Skin epidermis (tissue), 12 donors: ENCODE results near the gene HNRNPR.
"Not testable (repeated sequence)": the region's sequence is repeated elsewhere in the genome, so short reads cannot be mapped to it uniquely, and the experiment has no call there.

Experiments used
- H3K27ac ChIP-seq, 21 experiments: fragments of 200-600 bp; sonication (generic) in 11 of 21; one replicate each; pipeline ENCODE4 v1.5.0; 2020; ENCODE audit warnings: mild to moderate bottlenecking in 3 of 21, inconsistent platforms in 2 of 21, moderate library complexity in 2 of 21
- H3K4me3 ChIP-seq, 7 experiments: fragments of 200-600 bp; sonication (generic) in 2 of 7; one replicate each; pipeline ENCODE4 v1.5.0; 2020; ENCODE audit warnings: inconsistent platforms in 2 of 7, mild to moderate bottlenecking in 2 of 7, moderate library complexity in 1 of 7

HNRNPR gene

GRCh38 chr1:23341931-23342692 is 2.0 kb downstream of the HNRNPR start:
- Histone ChIP-seq H3K4me3 (peak overlapping the region; percentile 74 to 98 (median 84)), H3K27ac (peak overlapping the region in 15 of 21 experiments; percentile 6 to 100 (median 97))

- no peak overlapping the region for H3K27ac ChIP-seq
These were observed 4.5 kb downstream of the HNRNPR start for GRCh38 chr1:23339632-23340031.

GRCh38 chr1:23337869-23338268 is 6.2 kb downstream of the HNRNPR start:
- H3K4me3 ChIP-seq = no peak overlapping the region

More at GRCh38 chr1:23339632-23340031, 4.5 kb downstream of the HNRNPR start:
- H3K4me3 ChIP-seq = no peak overlapping the region

GRCh38 chr1:23331713-23332112 is 12.4 kb downstream of the HNRNPR start:
- H3K27ac ChIP-seq = no peak overlapping the region

More at GRCh38 chr1:23337869-23338268, 6.2 kb downstream of the HNRNPR start:
- H3K27ac ChIP-seq = no peak overlapping the region

GRCh38 chr1:23330846-23331245 is 13.2 kb downstream of the HNRNPR start:
- no peak overlapping the region for H3K27ac ChIP-seq
- H3K4me3 ChIP-seq = no peak overlapping the region

More at GRCh38 chr1:23331713-23332112, 12.4 kb downstream of the HNRNPR start:
- H3K4me3 ChIP-seq = no peak overlapping the region

GRCh38 chr1:23325393-23325792 is 18.7 kb downstream of the HNRNPR start:
- Histone ChIP-seq H3K27ac (no peak overlapping the region), H3K4me3 (no peak overlapping the region)

- Histone ChIP-seq H3K4me3 (no peak overlapping the region), H3K27ac (no peak overlapping the region)
These were observed 21.3 kb downstream of the HNRNPR start for GRCh38 chr1:23322770-23323169.

GRCh38 chr1:23310280-23310679 is 33.8 kb downstream of the HNRNPR start:
- not testable (repeated sequence) for H3K27ac ChIP-seq, H3K4me3 ChIP-seq

GRCh38 chr1:23304140-23304620 is 39.9 kb downstream of the HNRNPR start:
- no peak overlapping the region for H3K4me3 ChIP-seq
- peak overlapping the region in 4 of 21 experiments; percentile 2 to 62 (median 15) for H3K27ac ChIP-seq

GRCh38 chr1:23303524-23303923 is 40.6 kb downstream of the HNRNPR start:
- Histone ChIP-seq H3K27ac (peak overlapping the region in 3 of 21 experiments; percentile 3 to 62 (median 27)), H3K4me3 (no peak overlapping the region)

- H3K4me3 ChIP-seq = no peak overlapping the region
These were observed 47.2 kb downstream of the HNRNPR start for GRCh38 chr1:23296931-23297330.

GRCh38 chr1:23291706-23292105 is 52.4 kb downstream of the HNRNPR start:
- Histone ChIP-seq H3K27ac (peak overlapping the region in 2 of 21 experiments; percentile 20 to 21), H3K4me3 (no peak overlapping the region)

More at GRCh38 chr1:23296931-23297330, 47.2 kb downstream of the HNRNPR start:
- H3K27ac ChIP-seq = no peak overlapping the region

- H3K27ac ChIP-seq = peak overlapping the region in 2 of 21 experiments; percentile 20 to 21
These were observed 53.1 kb downstream of the HNRNPR start for GRCh38 chr1:23290836-23291565.

GRCh38 chr1:23288671-23289070 is 55.4 kb downstream of the HNRNPR start:
- Histone ChIP-seq H3K4me3 (no peak overlapping the region), H3K27ac (no peak overlapping the region)

More at GRCh38 chr1:23290836-23291565, 53.1 kb downstream of the HNRNPR start:
- H3K4me3 ChIP-seq = no peak overlapping the region

GRCh38 chr1:23288201-23288600 is 55.9 kb downstream of the HNRNPR start:
- Histone ChIP-seq H3K27ac (no peak overlapping the region), H3K4me3 (no peak overlapping the region)

- no peak overlapping the region for H3K4me3 ChIP-seq
- H3K27ac ChIP-seq = no peak overlapping the region
These were observed 57.7 kb downstream of the HNRNPR start for GRCh38 chr1:23286401-23286800.

GRCh38 chr1:23283667-23284602 is 60.1 kb downstream of the HNRNPR start:
- H3K27ac ChIP-seq = peak overlapping the region in 3 of 21 experiments; percentile 1 to 58 (median 27)
- no peak overlapping the region for H3K4me3 ChIP-seq

GRCh38 chr1:23282957-23283356 is 61.1 kb downstream of the HNRNPR start:
- peak overlapping the region in 3 of 21 experiments; percentile 3 to 60 (median 27) for H3K27ac ChIP-seq
- H3K4me3 ChIP-seq = no peak overlapping the region

- H3K27ac ChIP-seq = no peak overlapping the region
- no peak overlapping the region for H3K4me3 ChIP-seq
These were observed 65.4 kb downstream of the HNRNPR start for GRCh38 chr1:23278717-23279116.
